NCI-H2081 treated with DMSO at 0.1 percent for 48 hours (cell line): Measurements from ENCODE around the gene KCNC3.

Source experiments
- DNase-seq: peaks from one replicate; lab custom pipeline; 2025; lab: John Stamatoyannopoulos, UW

The KCNC3 gene

GRCh38 chr19:50329146-50329925 lies at the start of gene KCNC3:
Gene KCNC3 (minus strand): TSS chr19:50329377. CDS start chr19:50329082, 295 bp downstream.
- DNase-seq = peak; percentile 84

GRCh38 chr19:50378863-50379236 lies 49.7 kb upstream of the KCNC3 start:
- no peak for DNase-seq

GRCh38 chr19:50378169-50378862 lies 49.1 kb upstream of the KCNC3 start:
- DNase-seq = no peak

GRCh38 chr19:50377517-50377916 lies 48.3 kb upstream of the KCNC3 start:
- no peak for DNase-seq

GRCh38 chr19:50377051-50377461 lies 47.9 kb upstream of the KCNC3 start:
- DNase-seq = no peak

GRCh38 chr19:50376166-50377050 lies 47.2 kb upstream of the KCNC3 start, which contains the start of gene NR1H2:
Gene NR1H2 (plus strand): TSS chr19:50376457. CDS start chr19:50377606, 1,149 bp downstream.
- peak; percentile 89 for DNase-seq

GRCh38 chr19:50371914-50372475 lies 42.8 kb upstream of the KCNC3 start:
- DNase-seq = no peak

GRCh38 chr19:50368649-50369570 lies 39.7 kb upstream of the KCNC3 start:
- DNase-seq = peak; percentile 5

GRCh38 chr19:50365434-50366306 lies 36.5 kb upstream of the KCNC3 start, which contains the start of gene NAPSA:
Gene NAPSA (minus strand): TSS chr19:50365639. CDS start chr19:50365621, 18 bp downstream.
- DNase-seq = no peak

GRCh38 chr19:50362656-50363424 lies 33.7 kb upstream of the KCNC3 start:
- DNase-seq = no peak

GRCh38 chr19:50362030-50362412 lies 32.8 kb upstream of the KCNC3 start:
- DNase-seq = no peak

GRCh38 chr19:50361290-50362029 lies 32.3 kb upstream of the KCNC3 start:
- no peak for DNase-seq

GRCh38 chr19:50359328-50359818 lies 30.2 kb upstream of the KCNC3 start:
- no peak for DNase-seq

GRCh38 chr19:50358483-50359327 lies 29.5 kb upstream of the KCNC3 start:
- DNase-seq = no peak

GRCh38 chr19:50357178-50358100 lies 28.3 kb upstream of the KCNC3 start:
- DNase-seq = peak; percentile 5

- no peak for DNase-seq
Observed at GRCh38 chr19:50356691-50357177, 27.6 kb upstream of the KCNC3 start.
